ENCODE data around the gene ENOX1.

- TF ChIP-seq POLR2AphosphoS5 (IDR thresholded peaks at IDR 0.05; ENCODE audit: low read depth, low read length), result no peak
- no peak for TF ChIP-seq SIN3A (IDR thresholded peaks at IDR 0.05; ENCODE audit: borderline replicate concordance, insufficient read depth, low read length)
Observed at GRCh38 chr13:43728421-43728820, 58.4 kb downstream of the ENOX1 start.

All from PFSK-1 (cell line).